Endothelial cell of umbilical vein (primary cell): ENCODE data around the gene DOP1B. TPM values are rescaled to one million over a fixed set of nuclear protein-coding genes. Genes with fewer than 3 reads are reported as not detected.

Experiments used
- BruUV-seq: library from RNA; stranded (reverse); fragments of 400-500 nt; replicated peaks from 2 replicates; lab custom pipeline; 2021; lab: Mats Ljungman, UMichigan
- CTCF ChIA-PET: fragments of 300-600, 350-600 bp; sonication (Branson Sonifier 250); formaldehyde crosslinking; loops from one replicate; lab custom pipeline; 2021; ENCODE audit warnings: antibody characterized with exemption, inconsistent platforms; lab: Charles Lee
- POLR2A ChIA-PET: fragments of 300-600, 350-600 bp; sonication (Branson Sonifier 250); formaldehyde crosslinking; loops from one replicate; lab custom pipeline; 2021; ENCODE audit warnings: antibody characterized with exemption, inconsistent platforms; lab: Charles Lee
- DNase-seq: peaks from one replicate; pipeline ENCODE4 v3.0.0-alpha.2; 2011; ENCODE audit warnings: low read depth, low spot score
- FAIRE-seq: peaks from 2 replicates; lab custom pipeline; 2011; peaks lifted over from hg19 to GRCh38; lab: Jason Lieb, UNC
- H2AFZ ChIP-seq: 2 replicates; pipeline ENCODE4 v1.6.0; 2012; ENCODE audit warnings: low read depth, low read length, control low read depth, inconsistent platforms
- H3K27ac ChIP-seq: 2 replicates; pipeline ENCODE4 v1.5.1; 2011; ENCODE audit warnings: low read depth, mild to moderate bottlenecking, control low read depth, low read length, moderate library complexity; ENCODE audit not compliant: insufficient read depth
- H3K27me3 ChIP-seq, 2 experiments: 2 replicates each; pipeline versions ENCODE4 v1.6.0 to v1.6.1; 2011; ENCODE audit warnings: low read length in 2 of 2, mixed read lengths in 1 of 2; ENCODE audit not compliant: control insufficient read depth in 2 of 2, insufficient read depth in 2 of 2
- H3K36me3 ChIP-seq, 2 experiments: 2 replicates in 1 of 2; 3 replicates in 1 of 2; pipeline ENCODE4 v1.5.1; 2011; ENCODE audit warnings: low read length in 2 of 2, mild to moderate bottlenecking in 1 of 2, moderate library complexity in 1 of 2; ENCODE audit not compliant: control insufficient read depth in 2 of 2, insufficient read depth in 2 of 2; ENCODE audit errors: extremely low read depth in 1 of 2
- H3K4me1 ChIP-seq: 3 replicates; pipeline ENCODE4 v1.5.1; 2011; ENCODE audit warnings: mild to moderate bottlenecking, low read length; ENCODE audit not compliant: control insufficient read depth, insufficient read depth; ENCODE audit errors: extremely low read depth
- H3K4me2 ChIP-seq: 2 replicates; pipeline ENCODE4 v1.6.1; 2011; ENCODE audit warnings: low read length, control low read depth, mixed read lengths; ENCODE audit not compliant: insufficient read depth
- H3K4me3 ChIP-seq, 3 experiments: fragments of 200-600 bp in 1 of 3; sonication (generic), shearing (Covaris generic) in 1 of 3; replicated peaks in 1 of 3; 2 replicates each; pipeline ENCODE4 v1.5.1; 2011 to 2016; ENCODE audit warnings: control low read depth in 3 of 3, low read length in 3 of 3, mild to moderate bottlenecking in 2 of 3, inconsistent platforms in 1 of 3, low read depth in 1 of 3, moderate library complexity in 1 of 3; ENCODE audit not compliant: insufficient read depth in 1 of 3
- H3K79me2 ChIP-seq: 2 replicates; pipeline ENCODE4 v1.6.0; 2012; ENCODE audit warnings: low read length, inconsistent platforms; ENCODE audit not compliant: control insufficient read depth, insufficient read depth
- H3K9ac ChIP-seq: replicated peaks from 2 replicates; pipeline ENCODE3; 2011; ENCODE audit warnings: low read length, control low read depth; ENCODE audit not compliant: insufficient read depth; ENCODE audit errors: extremely low read depth
- H3K9me1 ChIP-seq: replicated peaks from 3 replicates; pipeline ENCODE4 v1.6.0; 2011; ENCODE audit warnings: mild to moderate bottlenecking, low read length; ENCODE audit not compliant: control insufficient read depth, insufficient read depth; ENCODE audit errors: extremely low read depth
- H3K9me3 ChIP-seq: replicated peaks from 2 replicates; pipeline ENCODE4 v1.5.1; 2012; ENCODE audit warnings: low read length, inconsistent platforms; ENCODE audit not compliant: control insufficient read depth, insufficient read depth
- H4K20me1 ChIP-seq: replicated peaks from 2 replicates; pipeline ENCODE3; 2011; ENCODE audit warnings: mild to moderate bottlenecking, low read length; ENCODE audit not compliant: control insufficient read depth, insufficient read depth; ENCODE audit errors: extremely low read depth
- GATA2 ChIP-seq: IDR thresholded peaks from 2 replicates; pipeline ENCODE4 v1.7.0; 2011; ENCODE audit warnings: low read depth, mild to moderate bottlenecking, moderate library complexity, mixed read lengths, low read length; ENCODE audit not compliant: insufficient read length, insufficient read depth
- POLR2A ChIP-seq: IDR thresholded peaks from 2 replicates; pipeline ENCODE4 v1.6.1; 2012; ENCODE audit warnings: low read depth, mild to moderate bottlenecking, control low read depth, low read length
- dilution Hi-C: fragments of 300-500 bp; cut with MboI; formaldehyde crosslinking; loops from one replicate; pipeline ENCODE4 v1.15.0; 2019; ENCODE audit warnings: low sequenced_read_pairs; ENCODE audit not compliant: extremely low pct_ligation_motif_present
- intact Hi-C: fragments of 100-400 bp; cut with micrococcal nuclease; formaldehyde crosslinking; loops from one replicate; pipeline ENCODE4 v1.10.0; 2022
- polyA plus RNA-seq, 4 experiments: library from polyadenylated mRNA; depleted of rRNA in 3 of 4; stranded (reverse) in 3 of 4; unstranded in 1 of 4; fragments of >200 nt; gene quantifications; 2 replicates each; pipeline versions ENCODE4 v1.2.1 to v1.2.3, GENCODE V29; 2011 to 2012; ENCODE audit warnings: missing spikeins in 1 of 4
- total RNA-seq: library from RNA; stranded (reverse); gene quantifications from 2 replicates; pipeline ENCODE4 v1.2.3, GENCODE V29; 2021

Gene DOP1B
- total and polyA plus RNA-seq, 2 donors (not counting 3 experiments of a cell fraction or from before 2014, with no cell fraction given), result 3.7 to 9.9 TPM

DNA sequence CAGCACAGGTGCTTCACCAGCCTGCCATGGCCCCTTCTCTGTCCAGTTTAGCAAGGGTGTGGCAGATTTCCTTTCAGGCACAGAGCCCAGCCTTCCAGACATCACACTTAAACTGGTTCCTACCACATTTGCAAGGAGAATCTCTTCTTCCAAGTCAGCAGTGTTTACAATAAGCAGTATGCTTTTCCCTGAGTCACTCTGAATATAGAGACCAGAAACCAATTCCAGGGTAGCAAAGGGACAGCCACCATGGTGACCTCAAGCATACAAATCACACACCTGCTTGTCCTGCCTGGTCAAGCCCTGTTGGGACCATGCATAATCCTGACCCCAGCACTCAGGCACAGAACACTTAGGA lies 30.4 kb upstream of the DOP1B start:
- H3K36me3 ChIP-seq, result no peaks in the 10 kb centered on the region
- H4K20me1 ChIP-seq, result no peaks in the 10 kb centered on the region
- no peak overlapping the region for H3K4me2 ChIP-seq
- FAIRE-seq (no peak), DNase-seq (no peak)
- BruUV-seq, result no TSS peak
- dilution Hi-C loops, result no loop called here
- H3K9me1 ChIP-seq, result no peaks in the 10 kb centered on the region
- H3K9ac ChIP-seq, result no peak overlapping the region
- POLR2A ChIA-PET, result interaction anchor here (1.0 kb wide), 1 partner anchor 10 kb away, joined by 4 read pairs; no protein-coding TSS in a partner anchor
- H2AFZ ChIP-seq, result no peak overlapping the region
- H3K79me2 ChIP-seq, result no peaks in the 10 kb centered on the region
- peaks cover 3% of the 10 kb centered on the region in 2 experiments for H3K27me3 ChIP-seq
- no peaks in the 10 kb centered on the region for H3K9me3 ChIP-seq
- H3K27ac ChIP-seq, result no peak overlapping the region
- no peak for TF ChIP-seq POLR2A
- H3K4me1 ChIP-seq, result no peaks in the 10 kb centered on the region
- no peak overlapping the region for H3K4me3 ChIP-seq
- CTCF ChIA-PET, result interaction anchor here (1.1 kb wide), 1 partner anchor 194 kb away, joined by 3 read pairs; the partner anchor contains the start of gene MORC3
- intact Hi-C loops, result no loop called here

DNA sequence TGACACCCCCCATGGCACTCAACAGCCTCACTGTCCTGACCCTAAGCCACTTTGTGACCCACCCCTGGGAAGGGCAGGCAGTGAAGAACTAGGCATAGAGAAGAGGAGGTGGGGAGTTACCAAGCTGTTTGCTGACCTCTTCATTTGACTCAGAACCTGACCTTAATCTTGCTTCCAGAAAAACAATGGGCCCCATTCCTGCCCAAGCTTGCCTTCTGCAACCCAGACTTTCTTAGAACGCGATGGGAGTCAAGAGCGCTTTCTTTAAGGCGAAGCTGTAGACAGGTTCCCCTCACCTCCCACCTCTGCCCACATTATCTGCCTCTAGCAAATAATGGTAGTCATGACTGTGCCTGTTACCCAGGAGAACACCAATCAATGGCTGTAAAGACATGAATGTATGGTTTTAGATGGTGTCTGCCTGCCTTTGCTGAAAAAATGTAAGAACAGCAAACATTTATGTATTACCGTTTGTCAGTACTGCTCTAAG lies 30.0 kb upstream of the DOP1B start:
- Histone ChIP-seq H3K4me2 (no peak overlapping the region), H3K4me1 (no peaks in the 10 kb centered on the region), H3K9me3 (no peaks in the 10 kb centered on the region), H3K27me3 (peaks cover 3% of the 10 kb centered on the region in 2 experiments), H2AFZ (no peak overlapping the region), H3K9ac (no peak overlapping the region), H4K20me1 (no peaks in the 10 kb centered on the region), H3K27ac (no peak overlapping the region), H3K9me1 (no peaks in the 10 kb centered on the region), H3K4me3 (no peak overlapping the region), H3K79me2 (no peaks in the 10 kb centered on the region), H3K36me3 (no peaks in the 10 kb centered on the region)
- ChIA-PET POLR2A (interaction anchor here (1.0 kb wide), 1 partner anchor 10 kb away, joined by 4 read pairs; no protein-coding TSS in a partner anchor), CTCF (no interaction called here)
- no peak for TF ChIP-seq GATA2
- DNase-seq (no peak), FAIRE-seq (no peak)
- intact Hi-C loops (no loop called here), dilution Hi-C loops (no loop called here)
- no TSS peak for BruUV-seq
